ENCODE data around the gene LRP1B.

DNA sequence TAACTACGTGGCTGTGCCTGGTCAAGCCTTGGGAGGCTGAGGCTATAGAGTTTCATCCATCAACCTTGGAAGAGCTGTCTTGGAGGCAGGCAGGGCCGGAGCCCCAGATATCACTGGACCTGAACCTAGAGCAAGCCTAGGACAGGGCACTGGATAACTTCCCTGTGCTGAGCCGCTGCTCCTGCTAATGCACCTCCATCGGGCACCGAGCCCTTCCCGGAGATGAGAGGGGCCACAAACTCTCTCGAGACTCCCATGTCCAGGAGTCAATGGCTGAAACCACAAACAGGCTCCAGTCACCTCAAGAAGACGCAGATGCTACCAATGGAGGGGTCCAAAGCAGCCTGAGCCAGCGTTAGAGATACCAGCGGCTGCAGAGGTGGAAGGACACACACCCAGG lies 866.0 kb downstream of the LRP1B start:
- TF ChIP-seq, protein P1, sequence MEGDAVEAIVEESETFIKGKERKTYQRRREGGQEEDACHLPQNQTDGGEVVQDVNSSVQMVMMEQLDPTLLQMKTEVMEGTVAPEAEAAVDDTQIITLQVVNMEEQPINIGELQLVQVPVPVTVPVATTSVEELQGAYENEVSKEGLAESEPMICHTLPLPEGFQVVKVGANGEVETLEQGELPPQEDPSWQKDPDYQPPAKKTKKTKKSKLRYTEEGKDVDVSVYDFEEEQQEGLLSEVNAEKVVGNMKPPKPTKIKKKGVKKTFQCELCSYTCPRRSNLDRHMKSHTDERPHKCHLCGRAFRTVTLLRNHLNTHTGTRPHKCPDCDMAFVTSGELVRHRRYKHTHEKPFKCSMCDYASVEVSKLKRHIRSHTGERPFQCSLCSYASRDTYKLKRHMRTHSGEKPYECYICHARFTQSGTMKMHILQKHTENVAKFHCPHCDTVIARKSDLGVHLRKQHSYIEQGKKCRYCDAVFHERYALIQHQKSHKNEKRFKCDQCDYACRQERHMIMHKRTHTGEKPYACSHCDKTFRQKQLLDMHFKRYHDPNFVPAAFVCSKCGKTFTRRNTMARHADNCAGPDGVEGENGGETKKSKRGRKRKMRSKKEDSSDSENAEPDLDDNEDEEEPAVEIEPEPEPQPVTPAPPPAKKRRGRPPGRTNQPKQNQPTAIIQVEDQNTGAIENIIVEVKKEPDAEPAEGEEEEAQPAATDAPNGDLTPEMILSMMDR (IDR thresholded peaks at IDR 0.05; ENCODE audit: low read depth, low read length, missing input control) = no peak
- TF ChIP-seq, protein P2, sequence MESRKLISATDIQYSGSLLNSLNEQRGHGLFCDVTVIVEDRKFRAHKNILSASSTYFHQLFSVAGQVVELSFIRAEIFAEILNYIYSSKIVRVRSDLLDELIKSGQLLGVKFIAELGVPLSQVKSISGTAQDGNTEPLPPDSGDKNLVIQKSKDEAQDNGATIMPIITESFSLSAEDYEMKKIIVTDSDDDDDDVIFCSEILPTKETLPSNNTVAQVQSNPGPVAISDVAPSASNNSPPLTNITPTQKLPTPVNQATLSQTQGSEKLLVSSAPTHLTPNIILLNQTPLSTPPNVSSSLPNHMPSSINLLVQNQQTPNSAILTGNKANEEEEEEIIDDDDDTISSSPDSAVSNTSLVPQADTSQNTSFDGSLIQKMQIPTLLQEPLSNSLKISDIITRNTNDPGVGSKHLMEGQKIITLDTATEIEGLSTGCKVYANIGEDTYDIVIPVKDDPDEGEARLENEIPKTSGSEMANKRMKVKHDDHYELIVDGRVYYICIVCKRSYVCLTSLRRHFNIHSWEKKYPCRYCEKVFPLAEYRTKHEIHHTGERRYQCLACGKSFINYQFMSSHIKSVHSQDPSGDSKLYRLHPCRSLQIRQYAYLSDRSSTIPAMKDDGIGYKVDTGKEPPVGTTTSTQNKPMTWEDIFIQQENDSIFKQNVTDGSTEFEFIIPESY (IDR thresholded peaks at IDR 0.05) = no peak
- TF ChIP-seq SP1 (IDR thresholded peaks at IDR 0.05) (no peak), RAD21 (IDR thresholded peaks at IDR 0.05) (no peak)
- TF ChIP-seq, protein P3, sequence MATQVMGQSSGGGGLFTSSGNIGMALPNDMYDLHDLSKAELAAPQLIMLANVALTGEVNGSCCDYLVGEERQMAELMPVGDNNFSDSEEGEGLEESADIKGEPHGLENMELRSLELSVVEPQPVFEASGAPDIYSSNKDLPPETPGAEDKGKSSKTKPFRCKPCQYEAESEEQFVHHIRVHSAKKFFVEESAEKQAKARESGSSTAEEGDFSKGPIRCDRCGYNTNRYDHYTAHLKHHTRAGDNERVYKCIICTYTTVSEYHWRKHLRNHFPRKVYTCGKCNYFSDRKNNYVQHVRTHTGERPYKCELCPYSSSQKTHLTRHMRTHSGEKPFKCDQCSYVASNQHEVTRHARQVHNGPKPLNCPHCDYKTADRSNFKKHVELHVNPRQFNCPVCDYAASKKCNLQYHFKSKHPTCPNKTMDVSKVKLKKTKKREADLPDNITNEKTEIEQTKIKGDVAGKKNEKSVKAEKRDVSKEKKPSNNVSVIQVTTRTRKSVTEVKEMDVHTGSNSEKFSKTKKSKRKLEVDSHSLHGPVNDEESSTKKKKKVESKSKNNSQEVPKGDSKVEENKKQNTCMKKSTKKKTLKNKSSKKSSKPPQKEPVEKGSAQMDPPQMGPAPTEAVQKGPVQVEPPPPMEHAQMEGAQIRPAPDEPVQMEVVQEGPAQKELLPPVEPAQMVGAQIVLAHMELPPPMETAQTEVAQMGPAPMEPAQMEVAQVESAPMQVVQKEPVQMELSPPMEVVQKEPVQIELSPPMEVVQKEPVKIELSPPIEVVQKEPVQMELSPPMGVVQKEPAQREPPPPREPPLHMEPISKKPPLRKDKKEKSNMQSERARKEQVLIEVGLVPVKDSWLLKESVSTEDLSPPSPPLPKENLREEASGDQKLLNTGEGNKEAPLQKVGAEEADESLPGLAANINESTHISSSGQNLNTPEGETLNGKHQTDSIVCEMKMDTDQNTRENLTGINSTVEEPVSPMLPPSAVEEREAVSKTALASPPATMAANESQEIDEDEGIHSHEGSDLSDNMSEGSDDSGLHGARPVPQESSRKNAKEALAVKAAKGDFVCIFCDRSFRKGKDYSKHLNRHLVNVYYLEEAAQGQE (IDR thresholded peaks at IDR 0.05) = no peak
